HUES64 (cell line): ENCODE data around the gene CEP89.
"Not testable (repeated sequence)": the region's sequence is repeated elsewhere in the genome, so short reads cannot be mapped to it uniquely, and the experiment has no call there.

Experiments
- H3K27ac ChIP-seq: 2 replicates; pipeline ENCODE4 v1.7.0; 2013; ENCODE audit warnings: low read depth, low read length, inconsistent platforms
- H3K27me3 ChIP-seq: 2 replicates; pipeline ENCODE4 v1.6.1; 2013; ENCODE audit warnings: mild to moderate bottlenecking, low read length; ENCODE audit not compliant: insufficient read depth
- H3K36me3 ChIP-seq: 2 replicates; pipeline ENCODE4 v1.6.1; 2013; ENCODE audit warnings: mild to moderate bottlenecking, low read length; ENCODE audit not compliant: insufficient read depth
- H3K4me1 ChIP-seq: 2 replicates; pipeline ENCODE4 v1.6.1; 2013; ENCODE audit warnings: mild to moderate bottlenecking, low read length, moderate library complexity; ENCODE audit not compliant: insufficient read depth
- H3K4me3 ChIP-seq: 2 replicates; pipeline ENCODE4 v1.5.1; 2013; ENCODE audit warnings: mild to moderate bottlenecking, low read length, moderate library complexity
- H3K9ac ChIP-seq: 2 replicates; pipeline ENCODE4 v1.6.1; 2013; ENCODE audit warnings: mild to moderate bottlenecking, low read depth, low read length
- H3K9me3 ChIP-seq: 2 replicates; pipeline ENCODE4 v1.6.1; 2013; ENCODE audit warnings: low read depth, low read length; ENCODE audit not compliant: insufficient read depth
- WGBS: fragments of 150-250, 120-280 bp; methylation state at CpG from one replicate; pipeline ENCODE4 v1.1.7; 2013; ENCODE audit warnings: missing lambda C conversion rate; 5-methylcytosine and 5-hydroxymethylcytosine counted together

CEP89 gene

GRCh38 chr19:32868206-32868950, 103.4 kb downstream of the CEP89 start:
- Histone ChIP-seq H3K4me1 (no peaks in the 10 kb centered on the region), H3K27me3 (no peaks in the 10 kb centered on the region), H3K27ac (no peak overlapping the region), H3K4me3 (no peak overlapping the region), H3K36me3 (no peaks in the 10 kb centered on the region), H3K9me3 (no peaks in the 10 kb centered on the region), H3K9ac (no peak overlapping the region)
- WGBS = 91% methylated on average over 19 of the region's 19 CpGs

- H3K27ac ChIP-seq, H3K27me3 ChIP-seq, H3K9ac ChIP-seq, H3K9me3 ChIP-seq, H3K4me1 ChIP-seq, H3K36me3 ChIP-seq, H3K4me3 ChIP-seq: not testable (repeated sequence)
- WGBS = 95% methylated on average over 9 of the region's 9 CpGs
These were observed 104.3 kb downstream of the CEP89 start for GRCh38 chr19:32867436-32867835.

- H3K27me3 ChIP-seq = no peaks in the 10 kb centered on the region
- H3K9ac ChIP-seq = no peak overlapping the region
- H3K27ac ChIP-seq = no peak overlapping the region
- no peaks in the 10 kb centered on the region for H3K9me3 ChIP-seq
- no peaks in the 10 kb centered on the region for H3K4me1 ChIP-seq
- WGBS = 92% methylated on average over 12 of the region's 12 CpGs
- no peak overlapping the region for H3K4me3 ChIP-seq
- no peaks in the 10 kb centered on the region for H3K36me3 ChIP-seq
These were observed 105.0 kb downstream of the CEP89 start for GRCh38 chr19:32866564-32867265.

- Histone ChIP-seq H3K36me3 (no peaks in the 10 kb centered on the region), H3K4me3 (no peak overlapping the region), H3K27me3 (no peaks in the 10 kb centered on the region), H3K27ac (no peak overlapping the region), H3K9me3 (no peaks in the 10 kb centered on the region), H3K4me1 (no peaks in the 10 kb centered on the region), H3K9ac (no peak overlapping the region)
- 94% methylated on average over 7 of the region's 7 CpGs for WGBS
These were observed 105.7 kb downstream of the CEP89 start for GRCh38 chr19:32866061-32866460.

- Histone ChIP-seq H3K36me3 (no peaks in the 10 kb centered on the region), H3K4me3 (no peak overlapping the region), H3K9me3 (no peaks in the 10 kb centered on the region), H3K4me1 (no peaks in the 10 kb centered on the region), H3K27me3 (no peaks in the 10 kb centered on the region), H3K27ac (no peak overlapping the region), H3K9ac (no peak overlapping the region)
- WGBS = 93% methylated on average over 6 of the region's 6 CpGs
These were observed 106.4 kb downstream of the CEP89 start for GRCh38 chr19:32865326-32865725.

- no peaks in the 10 kb centered on the region for H3K36me3 ChIP-seq
- no peak overlapping the region for H3K4me3 ChIP-seq
- no peaks in the 10 kb centered on the region for H3K27me3 ChIP-seq
- H3K4me1 ChIP-seq = no peaks in the 10 kb centered on the region
- no peaks in the 10 kb centered on the region for H3K9me3 ChIP-seq
- WGBS = 94% methylated on average over 35 of the region's 35 CpGs
- H3K9ac ChIP-seq = no peak overlapping the region; the same call in 1 of the 2 replicates
- no peak overlapping the region for H3K27ac ChIP-seq
These were observed 107.3 kb downstream of the CEP89 start for GRCh38 chr19:32864318-32865007.

- Histone ChIP-seq H3K36me3 (no peaks in the 10 kb centered on the region), H3K9me3 (no peaks in the 10 kb centered on the region), H3K4me3 (no peak overlapping the region), H3K27me3 (no peaks in the 10 kb centered on the region), H3K27ac (no peak overlapping the region), H3K4me1 (no peaks in the 10 kb centered on the region), H3K9ac (no peak overlapping the region)
- 93% methylated on average over 13 of the region's 13 CpGs for WGBS
These were observed 107.9 kb downstream of the CEP89 start for GRCh38 chr19:32863841-32864240.

GRCh38 chr19:32863301-32863700, 108.5 kb downstream of the CEP89 start:
- no peak overlapping the region for H3K27ac ChIP-seq
- H3K4me1 ChIP-seq = no peaks in the 10 kb centered on the region
- no peak overlapping the region for H3K9ac ChIP-seq
- no peaks in the 10 kb centered on the region for H3K27me3 ChIP-seq
- H3K4me3 ChIP-seq = no peak overlapping the region
- H3K36me3 ChIP-seq = no peaks in the 10 kb centered on the region
- H3K9me3 ChIP-seq = no peaks in the 10 kb centered on the region
- 93% methylated on average over 7 of the region's 8 CpGs for WGBS

GRCh38 chr19:32862741-32863140, 109.0 kb downstream of the CEP89 start:
- H3K36me3 ChIP-seq = no peaks in the 10 kb centered on the region
- H3K9me3 ChIP-seq = no peaks in the 10 kb centered on the region
- no peaks in the 10 kb centered on the region for H3K4me1 ChIP-seq
- H3K9ac ChIP-seq = no peak overlapping the region
- H3K27ac ChIP-seq = no peak overlapping the region
- 97% methylated on average over 13 of the region's 14 CpGs for WGBS
- no peaks in the 10 kb centered on the region for H3K27me3 ChIP-seq
- no peak overlapping the region for H3K4me3 ChIP-seq

- H3K9me3 ChIP-seq = no peaks in the 10 kb centered on the region
- H3K27me3 ChIP-seq = no peaks in the 10 kb centered on the region
- H3K27ac ChIP-seq = no peak overlapping the region
- 95% methylated on average over 19 of the region's 19 CpGs for WGBS
- no peaks in the 10 kb centered on the region for H3K36me3 ChIP-seq
- H3K9ac ChIP-seq = no peak overlapping the region
- no peak overlapping the region for H3K4me3 ChIP-seq
- no peaks in the 10 kb centered on the region for H3K4me1 ChIP-seq
These were observed 109.6 kb downstream of the CEP89 start for GRCh38 chr19:32862173-32862572.

GRCh38 chr19:32861596-32861995, 110.2 kb downstream of the CEP89 start:
- Histone ChIP-seq H3K27me3 (no peaks in the 10 kb centered on the region), H3K9me3 (no peaks in the 10 kb centered on the region), H3K4me1 (no peaks in the 10 kb centered on the region), H3K9ac (no peak overlapping the region), H3K27ac (no peak overlapping the region), H3K4me3 (no peak overlapping the region), H3K36me3 (no peaks in the 10 kb centered on the region)
- WGBS = 95% methylated on average over 3 of the region's 3 CpGs
